T-helper 2 cell treated with Interferon-gamma antibody and Interleukin-4, amounts not matched to agents 5 μg/mL and 100 μg/mL, for 36 hours (primary cell): ENCODE data around the gene CORO2B.

ENCODE experiments used
- DNase-seq: peaks from one replicate; pipeline ENCODE4 v3.0.0; 2021; ENCODE audit warnings: low spot score
- H3K27ac Mint-ChIP-seq: one replicate; pipeline ENCODE4 v1.8.0; 2021; ENCODE audit warnings: mild to moderate bottlenecking, mixed read lengths
- H3K27me3 Mint-ChIP-seq: one replicate; pipeline ENCODE4 v1.8.0; 2021; ENCODE audit warnings: low read depth, mixed read lengths
- H3K36me3 Mint-ChIP-seq: one replicate; pipeline ENCODE4 v1.8.0; 2021; ENCODE audit warnings: low read depth, mixed read lengths
- H3K4me1 Mint-ChIP-seq: one replicate; pipeline ENCODE4 v1.8.0; 2021; ENCODE audit warnings: low read depth, mixed read lengths
- H3K4me3 Mint-ChIP-seq: one replicate; pipeline ENCODE4 v1.8.0; 2022; ENCODE audit warnings: mild to moderate bottlenecking, moderate library complexity, mixed read lengths
- H3K9me3 Mint-ChIP-seq: one replicate; pipeline ENCODE4 v1.8.0; 2021; ENCODE audit warnings: mixed read lengths

Gene CORO2B

GRCh38 chr15:68586274-68586961 is 7.6 kb downstream of the CORO2B start:
- DNase-seq: peak; percentile 20

GRCh38 chr15:68587769-68588385 is 9.1 kb downstream of the CORO2B start:
- H3K27ac Mint-ChIP-seq: no peak overlapping the region
- no peak overlapping the region for H3K4me3 Mint-ChIP-seq

More at GRCh38 chr15:68586274-68586961, 7.6 kb downstream of the CORO2B start:
- Mint-ChIP-seq H3K9me3 (no peaks in the 10 kb centered on the region), H3K27me3 (peaks cover 2% of the 10 kb centered on the region), H3K36me3 (no peaks in the 10 kb centered on the region), H3K4me3 (no peak overlapping the region), H3K27ac (no peak overlapping the region), H3K4me1 (peaks cover 8% of the 10 kb centered on the region)

GRCh38 chr15:68589053-68589452 is 10.3 kb downstream of the CORO2B start:
- DNase-seq: no peak
- H3K27ac Mint-ChIP-seq: no peak overlapping the region
- H3K4me3 Mint-ChIP-seq: no peak overlapping the region
- H3K4me1 Mint-ChIP-seq: peaks cover 8% of the 10 kb centered on the region
- no peaks in the 10 kb centered on the region for H3K9me3 Mint-ChIP-seq
- H3K36me3 Mint-ChIP-seq: no peaks in the 10 kb centered on the region
- H3K27me3 Mint-ChIP-seq: no peaks in the 10 kb centered on the region

More at GRCh38 chr15:68587769-68588385, 9.1 kb downstream of the CORO2B start:
- Mint-ChIP-seq H3K4me1 (peaks cover 8% of the 10 kb centered on the region), H3K9me3 (no peaks in the 10 kb centered on the region), H3K27me3 (no peaks in the 10 kb centered on the region), H3K36me3 (no peaks in the 10 kb centered on the region)
- peak; percentile 16 for DNase-seq

- peaks cover 8% of the 10 kb centered on the region for H3K4me1 Mint-ChIP-seq
- H3K36me3 Mint-ChIP-seq: no peaks in the 10 kb centered on the region
- no peak for DNase-seq
- no peaks in the 10 kb centered on the region for H3K27me3 Mint-ChIP-seq
- H3K9me3 Mint-ChIP-seq: no peaks in the 10 kb centered on the region
- no peak overlapping the region for H3K27ac Mint-ChIP-seq
- no peak overlapping the region for H3K4me3 Mint-ChIP-seq
Observed at GRCh38 chr15:68589783-68590710, 11.3 kb downstream of the CORO2B start.

- H3K9me3 Mint-ChIP-seq: no peaks in the 10 kb centered on the region
Observed at GRCh38 chr15:68590721-68591389, 12.1 kb downstream of the CORO2B start.

GRCh38 chr15:68592054-68592453 is 13.3 kb downstream of the CORO2B start:
- Mint-ChIP-seq H3K4me3 (no peak overlapping the region), H3K9me3 (no peaks in the 10 kb centered on the region), H3K27me3 (no peaks in the 10 kb centered on the region), H3K27ac (no peak overlapping the region), H3K4me1 (peaks cover 8% of the 10 kb centered on the region), H3K36me3 (no peaks in the 10 kb centered on the region)
- DNase-seq: no peak

More at GRCh38 chr15:68590721-68591389, 12.1 kb downstream of the CORO2B start:
- peaks cover 8% of the 10 kb centered on the region for H3K4me1 Mint-ChIP-seq
- H3K4me3 Mint-ChIP-seq: no peak overlapping the region
- DNase-seq: no peak
- H3K36me3 Mint-ChIP-seq: no peaks in the 10 kb centered on the region
- H3K27ac Mint-ChIP-seq: peak overlapping the region; percentile 2
- H3K27me3 Mint-ChIP-seq: no peaks in the 10 kb centered on the region

- Mint-ChIP-seq H3K27ac (no peak overlapping the region), H3K9me3 (no peaks in the 10 kb centered on the region), H3K36me3 (no peaks in the 10 kb centered on the region), H3K4me3 (no peak overlapping the region), H3K27me3 (no peaks in the 10 kb centered on the region), H3K4me1 (peaks cover 8% of the 10 kb centered on the region)
- no peak for DNase-seq
Observed at GRCh38 chr15:68592544-68592943, 13.8 kb downstream of the CORO2B start.

- DNase-seq: no peak
- H3K4me3 Mint-ChIP-seq: no peak overlapping the region
- H3K27me3 Mint-ChIP-seq: no peaks in the 10 kb centered on the region
- H3K36me3 Mint-ChIP-seq: no peaks in the 10 kb centered on the region
- no peaks in the 10 kb centered on the region for H3K9me3 Mint-ChIP-seq
- H3K4me1 Mint-ChIP-seq: peaks cover under 1% of the 10 kb centered on the region
- no peak overlapping the region for H3K27ac Mint-ChIP-seq
Observed at GRCh38 chr15:68593341-68593740, 14.5 kb downstream of the CORO2B start.

GRCh38 chr15:68593828-68594532 is 15.2 kb downstream of the CORO2B start:
- no peaks in the 10 kb centered on the region for H3K4me1 Mint-ChIP-seq
- H3K9me3 Mint-ChIP-seq: no peaks in the 10 kb centered on the region
- no peaks in the 10 kb centered on the region for H3K36me3 Mint-ChIP-seq
- H3K4me3 Mint-ChIP-seq: no peak overlapping the region
- no peak overlapping the region for H3K27ac Mint-ChIP-seq
- DNase-seq: no peak
- H3K27me3 Mint-ChIP-seq: no peaks in the 10 kb centered on the region

- Mint-ChIP-seq H3K4me3 (no peak overlapping the region), H3K4me1 (no peaks in the 10 kb centered on the region), H3K36me3 (no peaks in the 10 kb centered on the region)
Observed at GRCh38 chr15:68594533-68595259, 15.9 kb downstream of the CORO2B start.

GRCh38 chr15:68595260-68595564 is 16.4 kb downstream of the CORO2B start:
- Mint-ChIP-seq H3K4me1 (no peaks in the 10 kb centered on the region), H3K27me3 (no peaks in the 10 kb centered on the region), H3K4me3 (no peak overlapping the region), H3K27ac (no peak overlapping the region), H3K9me3 (no peaks in the 10 kb centered on the region), H3K36me3 (no peaks in the 10 kb centered on the region)
- no peak for DNase-seq

More at GRCh38 chr15:68594533-68595259, 15.9 kb downstream of the CORO2B start:
- no peaks in the 10 kb centered on the region for H3K9me3 Mint-ChIP-seq
- no peak for DNase-seq
- H3K27me3 Mint-ChIP-seq: no peaks in the 10 kb centered on the region
- no peak overlapping the region for H3K27ac Mint-ChIP-seq

GRCh38 chr15:68595761-68596160 is 17.0 kb downstream of the CORO2B start:
- Mint-ChIP-seq H3K36me3 (no peaks in the 10 kb centered on the region), H3K4me1 (no peaks in the 10 kb centered on the region), H3K27me3 (no peaks in the 10 kb centered on the region), H3K4me3 (no peak overlapping the region), H3K9me3 (no peaks in the 10 kb centered on the region), H3K27ac (no peak overlapping the region)
- DNase-seq: no peak

GRCh38 chr15:68596691-68597090 is 17.9 kb downstream of the CORO2B start:
- no peaks in the 10 kb centered on the region for H3K27me3 Mint-ChIP-seq
- no peaks in the 10 kb centered on the region for H3K9me3 Mint-ChIP-seq

More at GRCh38 chr15:68596691-68597090, 17.9 kb downstream of the CORO2B start:
- Mint-ChIP-seq H3K36me3 (no peaks in the 10 kb centered on the region), H3K4me1 (no peaks in the 10 kb centered on the region), H3K27ac (no peak overlapping the region), H3K4me3 (no peak overlapping the region)
- DNase-seq: no peak
